Tibial nerve (tissue), 4 donors: ENCODE results near the gene BCAS3. TPM values are rescaled to one million over a fixed set of nuclear protein-coding genes. Genes with fewer than 3 reads are reported as not detected.
A peak's percentile ranks its signal among the peaks of the same experiment; 100 is the strongest.
"Not testable (repeated sequence)": the region's sequence is repeated elsewhere in the genome, so short reads cannot be mapped to it uniquely, and the experiment has no call there.

Experiments used
- DNase-seq, 2 donors: peaks; one replicate each; pipeline ENCODE4 v3.0.0-alpha.2; 2019; ENCODE audit warnings: low spot score in 2 of 2
- H3K27ac ChIP-seq, 4 donors: fragments of 200-600 bp; sonication (generic) in 3 of 4; one replicate each; pipeline ENCODE4 v1.5.1; 2017 to 2019; ENCODE audit warnings: mild to moderate bottlenecking in 1 of 4
- H3K27me3 ChIP-seq, 2 donors: fragments of 200-600 bp; sonication (generic) in 1 of 2; one replicate each; pipeline versions ENCODE4 v1.5.1 to v1.6.0; 2017 to 2019
- H3K36me3 ChIP-seq, 3 donors: fragments of 200-600 bp; sonication (generic); one replicate each; pipeline ENCODE4 v1.5.1; 2018 to 2019
- H3K4me1 ChIP-seq, 4 donors: fragments of 200-600 bp; sonication (generic) in 3 of 4; one replicate each; pipeline ENCODE4 v1.5.1; 2017 to 2019
- H3K4me3 ChIP-seq, 4 donors: fragments of 200-600 bp; sonication (generic) in 3 of 4; one replicate each; pipeline ENCODE4 v1.5.1; 2017 to 2019; ENCODE audit warnings: mild to moderate bottlenecking in 1 of 4, moderate library complexity in 1 of 4
- H3K9me3 ChIP-seq, 4 donors: fragments of 200-600 bp; sonication (generic) in 3 of 4; one replicate each; pipeline ENCODE4 v1.5.1; 2017 to 2019
- EP300 ChIP-seq, 2 donors: sonication (generic); formaldehyde crosslinking; IDR thresholded peaks; one replicate each; pipeline ENCODE4 v1.6.1; 2017; ENCODE audit warnings: antibody characterized with exemption in 2 of 2, mild to moderate bottlenecking in 1 of 2
- POLR2A ChIP-seq, 2 donors: fragments of 450-650 bp; IDR thresholded peaks; one replicate each; pipeline ENCODE4 v1.6.1; 2017; ENCODE audit warnings: antibody characterized with exemption in 2 of 2, mild to moderate bottlenecking in 2 of 2, moderate library complexity in 2 of 2
- WGBS, 2 donors: methylation state at CpG; one replicate each; pipeline ENCODE4 v1.1.5; 2018; 5-methylcytosine and 5-hydroxymethylcytosine counted together
- total RNA-seq, 4 donors: library from RNA; depleted of rRNA; stranded (reverse); fragments of >200 nt; gene quantifications; one replicate each; pipeline ENCODE4 v1.1.0, GENCODE V29; 2016
- TF ChIP-seq, protein P1 (sequence below), 5 experiments: fragments of 200-600 bp in 3 of 5; fragments of 450-650 bp in 2 of 5; sonication (generic) in 3 of 5; IDR thresholded peaks; one replicate each; pipeline ENCODE4 v1.5.1; 2016 to 2019; ENCODE audit warnings: antibody characterized with exemption in 5 of 5, mild to moderate bottlenecking in 3 of 5, moderate library complexity in 2 of 5

The BCAS3 gene
- total RNA-seq, 4 donors from 2014 or later, result 26.4 to 48.1 (median 44.8) TPM

DNA sequence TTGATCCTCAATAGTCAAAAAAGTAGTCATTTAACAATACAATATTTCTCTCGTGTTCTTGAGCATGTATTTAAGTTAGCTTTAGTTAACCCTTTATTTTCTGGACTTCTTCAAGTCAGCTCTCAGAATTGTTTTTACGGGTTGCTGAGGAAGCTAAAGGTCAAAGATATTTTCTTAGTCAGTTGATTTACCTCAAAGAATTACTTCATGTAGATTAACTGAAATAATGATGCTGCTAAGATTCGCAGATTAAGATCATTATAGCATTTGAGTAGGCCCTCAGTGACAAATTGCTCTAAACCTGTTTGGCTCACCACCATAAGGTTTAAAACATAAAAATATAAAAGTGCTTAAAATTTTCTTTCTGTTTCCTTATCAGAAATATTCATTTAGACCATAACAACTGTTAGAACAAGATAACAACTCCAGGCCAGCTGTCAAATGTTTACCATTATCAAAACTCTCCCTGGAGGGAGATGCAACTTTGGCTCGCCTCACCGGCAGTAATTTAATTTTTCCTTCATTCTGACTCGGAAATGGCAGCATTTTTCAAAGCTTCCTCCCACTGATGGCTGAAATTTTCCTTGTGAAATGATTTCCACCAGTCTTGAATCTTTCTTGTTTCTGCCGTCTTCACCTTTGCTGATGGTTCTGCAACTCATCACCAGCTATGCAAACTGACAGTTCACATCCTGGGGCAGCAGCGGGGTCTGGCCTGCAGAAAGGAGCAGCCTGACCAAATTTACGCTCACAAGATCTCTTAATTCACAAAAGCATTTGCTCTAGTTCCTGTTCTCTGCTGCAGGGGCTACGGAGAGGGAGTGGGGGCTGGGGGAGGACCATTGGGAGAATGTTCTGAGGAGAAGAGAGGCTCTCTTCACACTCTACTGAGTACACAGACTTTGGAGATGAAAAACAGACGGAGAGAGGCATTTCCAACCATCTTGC, 467.2 kb downstream of the BCAS3 start:
- no peak for TF ChIP-seq EP300 (IDR thresholded peaks at IDR 0.05)
- TF ChIP-seq, protein P1, sequence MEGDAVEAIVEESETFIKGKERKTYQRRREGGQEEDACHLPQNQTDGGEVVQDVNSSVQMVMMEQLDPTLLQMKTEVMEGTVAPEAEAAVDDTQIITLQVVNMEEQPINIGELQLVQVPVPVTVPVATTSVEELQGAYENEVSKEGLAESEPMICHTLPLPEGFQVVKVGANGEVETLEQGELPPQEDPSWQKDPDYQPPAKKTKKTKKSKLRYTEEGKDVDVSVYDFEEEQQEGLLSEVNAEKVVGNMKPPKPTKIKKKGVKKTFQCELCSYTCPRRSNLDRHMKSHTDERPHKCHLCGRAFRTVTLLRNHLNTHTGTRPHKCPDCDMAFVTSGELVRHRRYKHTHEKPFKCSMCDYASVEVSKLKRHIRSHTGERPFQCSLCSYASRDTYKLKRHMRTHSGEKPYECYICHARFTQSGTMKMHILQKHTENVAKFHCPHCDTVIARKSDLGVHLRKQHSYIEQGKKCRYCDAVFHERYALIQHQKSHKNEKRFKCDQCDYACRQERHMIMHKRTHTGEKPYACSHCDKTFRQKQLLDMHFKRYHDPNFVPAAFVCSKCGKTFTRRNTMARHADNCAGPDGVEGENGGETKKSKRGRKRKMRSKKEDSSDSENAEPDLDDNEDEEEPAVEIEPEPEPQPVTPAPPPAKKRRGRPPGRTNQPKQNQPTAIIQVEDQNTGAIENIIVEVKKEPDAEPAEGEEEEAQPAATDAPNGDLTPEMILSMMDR (IDR thresholded peaks at IDR 0.05), result no peak
- TF ChIP-seq POLR2A (IDR thresholded peaks at IDR 0.05), result no peak
- Histone ChIP-seq H3K9me3 (no peaks in the 10 kb centered on the region), H3K4me3 (no peak overlapping the region), H3K27ac (peak overlapping the region in 1 of 4 donors; percentile 38), H3K27me3 (no peaks in the 10 kb centered on the region), H3K36me3 (no peaks in the 10 kb centered on the region), H3K4me1 (peaks cover 0 to 16% (median 0%) of the 10 kb centered on the region in 4 donors)
- WGBS, 2 donors, result 50 to 52% methylated on average over 11 of the region's 11 CpGs
- DNase-seq, result no peak

DNA sequence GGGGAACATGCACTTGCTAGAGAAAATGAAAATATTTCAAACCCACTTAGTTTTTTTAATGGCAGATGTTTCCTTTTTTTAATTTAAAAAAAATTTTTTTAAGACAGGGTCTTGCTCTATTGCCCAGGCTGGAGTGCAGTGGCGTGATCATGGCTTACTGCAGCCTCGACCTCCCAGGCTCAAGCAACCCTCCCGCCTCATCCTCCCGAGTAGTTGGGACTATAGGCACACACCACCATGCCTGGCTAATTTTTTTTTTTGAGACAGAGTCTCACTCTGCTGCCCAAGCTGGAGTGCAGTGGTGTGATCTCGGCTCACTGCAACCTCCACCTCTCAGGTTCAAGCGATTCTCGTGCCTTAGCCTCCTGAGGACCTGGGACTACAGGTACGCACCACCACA, 469.2 kb downstream of the BCAS3 start:
- not testable (repeated sequence) for H3K4me3 ChIP-seq, H3K36me3 ChIP-seq, H3K27ac ChIP-seq, H3K9me3 ChIP-seq, DNase-seq, H3K27me3 ChIP-seq
- H3K4me1 ChIP-seq, result peaks cover 0 to 16% (median 0%) of the 10 kb centered on the region in 4 donors
- WGBS, 2 donors, result 97 to 98% methylated on average over 8 of the region's 8 CpGs

DNA sequence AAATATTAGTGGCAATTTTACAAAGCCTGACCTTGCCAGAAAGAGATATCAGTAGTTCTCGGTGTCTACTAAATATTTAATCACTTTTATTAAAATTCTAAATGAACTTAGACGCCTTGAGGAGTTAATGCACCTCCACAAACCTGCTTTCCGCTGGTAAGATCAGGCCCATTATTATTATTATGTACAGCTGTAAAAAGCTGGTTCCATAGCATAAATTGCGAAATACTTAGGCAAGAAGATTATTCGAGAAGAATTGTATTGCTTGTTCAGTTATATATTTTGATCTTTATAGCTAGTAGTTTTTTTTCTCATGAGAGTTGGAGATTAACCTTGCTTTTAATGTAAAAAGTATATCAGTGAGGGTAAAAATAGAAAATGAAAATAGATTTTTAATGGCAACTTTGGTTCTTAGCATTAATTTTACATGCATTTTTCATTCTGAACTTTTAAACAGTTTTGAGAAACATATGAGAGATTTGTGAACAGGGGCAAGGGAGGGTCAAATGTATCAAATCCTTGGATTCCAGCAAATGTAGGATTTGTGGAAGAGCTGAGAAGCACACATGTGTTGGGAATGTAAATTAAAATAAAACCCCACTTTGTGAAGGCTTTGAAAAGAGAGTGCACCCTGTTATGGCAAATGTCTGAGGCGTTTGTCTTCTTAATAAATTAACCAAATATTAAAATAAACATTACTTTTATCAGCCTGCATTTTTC, 471.6 kb downstream of the BCAS3 start:
- Histone ChIP-seq H3K27me3 (no peaks in the 10 kb centered on the region), H3K4me3 (no peak overlapping the region), H3K36me3 (no peaks in the 10 kb centered on the region), H3K4me1 (peaks cover 0 to 19% (median 0%) of the 10 kb centered on the region in 4 donors), H3K27ac (no peak overlapping the region), H3K9me3 (no peaks in the 10 kb centered on the region)
- WGBS, 2 donors, result 87 to 88% methylated on average over 6 of the region's 6 CpGs
- TF ChIP-seq, protein P1 (IDR thresholded peaks at IDR 0.05), result no peak
- TF ChIP-seq POLR2A (IDR thresholded peaks at IDR 0.05), result no peak
- TF ChIP-seq EP300 (IDR thresholded peaks at IDR 0.05), result no peak
- no peak for DNase-seq

DNA sequence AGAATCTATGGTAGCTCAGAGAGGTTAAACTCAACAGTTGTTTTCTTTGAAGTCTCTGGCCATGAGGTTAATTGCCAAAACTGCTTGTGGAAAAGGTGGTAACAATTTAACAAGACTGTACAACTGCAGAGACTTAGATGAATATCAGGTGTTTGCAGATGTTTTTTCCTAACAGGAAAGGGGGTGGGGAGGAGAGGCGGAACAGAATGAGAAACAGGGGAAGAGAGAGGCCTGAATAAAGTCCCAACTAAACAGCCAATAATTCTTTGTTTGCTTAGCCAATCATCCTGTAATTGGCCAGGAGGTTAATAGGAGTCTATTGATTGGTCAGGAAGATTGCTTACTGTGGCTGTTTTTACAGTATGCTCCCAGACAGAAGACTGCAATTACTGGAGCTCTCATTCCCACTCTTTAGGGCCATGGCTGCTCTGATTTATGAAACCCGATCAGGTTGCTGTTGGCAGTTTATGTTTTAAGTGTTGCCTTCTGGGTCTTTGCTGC, 472.3 kb downstream of the BCAS3 start:
- DNase-seq, result no peak
- Histone ChIP-seq H3K36me3 (no peaks in the 10 kb centered on the region), H3K27me3 (no peaks in the 10 kb centered on the region), H3K4me3 (no peak overlapping the region), H3K4me1 (peaks cover 0 to 16% (median 0%) of the 10 kb centered on the region in 4 donors), H3K9me3 (no peaks in the 10 kb centered on the region), H3K27ac (no peak overlapping the region)
- WGBS, 2 donors, result 81 to 83% methylated on average over 2 of the region's 2 CpGs
- TF ChIP-seq POLR2A (IDR thresholded peaks at IDR 0.05) (no peak), EP300 (IDR thresholded peaks at IDR 0.05) (no peak)
- TF ChIP-seq, protein P1 (IDR thresholded peaks at IDR 0.05), result no peak

DNA sequence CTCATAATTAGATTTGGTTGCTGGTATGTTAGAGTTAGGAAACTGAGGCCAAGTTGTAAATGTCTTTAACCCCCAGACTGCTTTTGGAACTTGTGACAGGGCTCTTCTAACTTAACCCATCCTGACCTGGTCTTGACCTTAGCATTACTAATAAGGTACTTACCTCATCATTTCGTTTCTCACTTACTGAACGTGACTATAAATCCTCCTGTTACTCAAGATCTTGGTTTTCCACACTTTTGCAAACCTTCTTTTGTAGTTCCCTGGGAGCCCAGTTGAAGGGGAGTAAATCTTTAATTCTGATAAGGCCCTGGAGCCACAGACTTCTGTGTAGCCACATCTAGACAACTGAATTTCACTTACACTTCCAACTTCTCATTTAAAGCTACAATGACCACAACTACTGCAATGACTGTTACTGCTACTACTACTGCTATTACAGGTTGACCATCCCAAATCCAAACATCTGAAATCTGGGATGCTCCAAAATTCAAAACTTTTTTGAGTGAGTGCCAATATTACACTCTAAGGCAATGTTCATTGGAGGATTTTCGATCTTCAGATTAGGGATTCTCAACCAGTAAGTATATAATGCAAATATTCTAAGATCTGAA, 473.1 kb downstream of the BCAS3 start:
- H3K27me3 ChIP-seq, result no peaks in the 10 kb centered on the region
- DNase-seq, result no peak
- H3K9me3 ChIP-seq, result no peaks in the 10 kb centered on the region
- no peaks in the 10 kb centered on the region for H3K36me3 ChIP-seq
- peaks cover 0 to 9% (median 0%) of the 10 kb centered on the region in 4 donors for H3K4me1 ChIP-seq
- TF ChIP-seq, protein P1 (IDR thresholded peaks at IDR 0.05), result no peak
- no peak for TF ChIP-seq POLR2A (IDR thresholded peaks at IDR 0.05)
- TF ChIP-seq EP300 (IDR thresholded peaks at IDR 0.05), result no peak
- 90 to 92% methylated on average over 3 of the region's 3 CpGs for whole genome bisulfite sequencing, 2 donors
- H3K27ac ChIP-seq, result no peak overlapping the region
- H3K4me3 ChIP-seq, result no peak overlapping the region
